WTC11 (cell line): Measurements from ENCODE around the gene ZDHHC14.
"Not testable (repeated sequence)": the region's sequence is repeated elsewhere in the genome, so short reads cannot be mapped to it uniquely, and the experiment has no call there.

Source experiments
- ZNF396 ChIP-seq: fragments of 250-450 bp; sonication (Bioruptor Pico); IDR thresholded peaks from 2 replicates; pipeline ENCODE4 v1.8.0; 2021; ENCODE audit warnings: mild to moderate bottlenecking, moderate library complexity, borderline replicate concordance
- TF ChIP-seq, protein P1 (sequence below): fragments of 200-600 bp; IDR thresholded peaks from 2 replicates; pipeline ENCODE4 v1.8.0; 2022; ENCODE audit warnings: antibody characterized with exemption

GRCh38 chr6:157706351-157706750 is 325.4 kb downstream of the ZDHHC14 start:
- TF ChIP-seq ZNF396: not testable (repeated sequence)
- TF ChIP-seq, protein P1, sequence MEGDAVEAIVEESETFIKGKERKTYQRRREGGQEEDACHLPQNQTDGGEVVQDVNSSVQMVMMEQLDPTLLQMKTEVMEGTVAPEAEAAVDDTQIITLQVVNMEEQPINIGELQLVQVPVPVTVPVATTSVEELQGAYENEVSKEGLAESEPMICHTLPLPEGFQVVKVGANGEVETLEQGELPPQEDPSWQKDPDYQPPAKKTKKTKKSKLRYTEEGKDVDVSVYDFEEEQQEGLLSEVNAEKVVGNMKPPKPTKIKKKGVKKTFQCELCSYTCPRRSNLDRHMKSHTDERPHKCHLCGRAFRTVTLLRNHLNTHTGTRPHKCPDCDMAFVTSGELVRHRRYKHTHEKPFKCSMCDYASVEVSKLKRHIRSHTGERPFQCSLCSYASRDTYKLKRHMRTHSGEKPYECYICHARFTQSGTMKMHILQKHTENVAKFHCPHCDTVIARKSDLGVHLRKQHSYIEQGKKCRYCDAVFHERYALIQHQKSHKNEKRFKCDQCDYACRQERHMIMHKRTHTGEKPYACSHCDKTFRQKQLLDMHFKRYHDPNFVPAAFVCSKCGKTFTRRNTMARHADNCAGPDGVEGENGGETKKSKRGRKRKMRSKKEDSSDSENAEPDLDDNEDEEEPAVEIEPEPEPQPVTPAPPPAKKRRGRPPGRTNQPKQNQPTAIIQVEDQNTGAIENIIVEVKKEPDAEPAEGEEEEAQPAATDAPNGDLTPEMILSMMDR: not testable (repeated sequence)
